ENCODE results near the gene RAB11FIP4. TPM values are rescaled to one million over a fixed set of nuclear protein-coding genes. Genes with fewer than 3 reads are reported as not detected.

RAB11FIP4 gene
- total RNA-seq, 2 donors from 2014 or later: 35.6 to 62.2 TPM

GRCh38 chr17:31385428-31386285 is 5.8 kb upstream of the RAB11FIP4 start:
- Histone ChIP-seq H3K9ac (ENCODE audit: extremely low read depth, low read length, poor library complexity, severe bottlenecking) (no peak overlapping the region), H3K27me3 (ENCODE audit: control insufficient read depth, insufficient read depth, low read length, poor library complexity, severe bottlenecking) (peaks cover 12% of the 10 kb centered on the region), H3K9me3 (ENCODE audit: control insufficient read depth, low read length) (no peaks in the 10 kb centered on the region), H3K4me1 (ENCODE audit: control insufficient read depth, insufficient read depth, low read length) (peaks cover 9% of the 10 kb centered on the region), H3K4me3 (ENCODE audit: low read length) (no peak overlapping the region), H3K27ac (ENCODE audit: low read depth, low read length) (no peak overlapping the region), H3K36me3 (ENCODE audit: control insufficient read depth, insufficient read depth, low read length) (peaks cover 7% of the 10 kb centered on the region)
- Mint-ChIP-seq H3K27me3 (ENCODE audit: insufficient read depth) (peaks cover 15% of the 10 kb centered on the region), H3K4me3 (no peak overlapping the region), H3K9me3 (no peaks in the 10 kb centered on the region), H3K36me3 (ENCODE audit: low read depth) (peaks cover 2% of the 10 kb centered on the region), H3K27ac (no peak overlapping the region), H3K4me1 (peaks cover 14% of the 10 kb centered on the region)
- no peak for TF ChIP-seq CTCF (conservative IDR thresholded peaks at IDR 0.05)
- 95 to 96% methylated on average over 5 to 7 of the region's 7 CpGs for WGBS, 2 experiments (ENCODE audit: insufficient coverage in 1 of 2, insufficient read length in 1 of 2)
- DNase-seq: no peak

GRCh38 chr17:31386542-31387075 is 4.9 kb upstream of the RAB11FIP4 start:
- H3K27me3 ChIP-seq (ENCODE audit: control insufficient read depth, insufficient read depth, low read length, poor library complexity, severe bottlenecking): peaks cover 17% of the 10 kb centered on the region
- no peaks in the 10 kb centered on the region for H3K9me3 ChIP-seq (ENCODE audit: control insufficient read depth, low read length)
- H3K9me3 Mint-ChIP-seq: no peaks in the 10 kb centered on the region
- H3K27ac ChIP-seq (ENCODE audit: low read depth, low read length): no peak overlapping the region
- H3K27me3 Mint-ChIP-seq (ENCODE audit: insufficient read depth): peaks cover 20% of the 10 kb centered on the region
- no peak for TF ChIP-seq CTCF (conservative IDR thresholded peaks at IDR 0.05)
- peaks cover 7% of the 10 kb centered on the region for H3K36me3 ChIP-seq (ENCODE audit: control insufficient read depth, insufficient read depth, low read length)
- no peak overlapping the region for H3K27ac Mint-ChIP-seq
- H3K4me1 ChIP-seq (ENCODE audit: control insufficient read depth, insufficient read depth, low read length): peaks cover 9% of the 10 kb centered on the region
- peaks cover 2% of the 10 kb centered on the region for H3K36me3 Mint-ChIP-seq (ENCODE audit: low read depth)
- H3K9ac ChIP-seq (ENCODE audit: extremely low read depth, low read length, poor library complexity, severe bottlenecking): no peak overlapping the region
- no peak overlapping the region for H3K4me3 ChIP-seq (ENCODE audit: low read length)
- DNase-seq: no peak
- no peak overlapping the region for H3K4me3 Mint-ChIP-seq
- peaks cover 14% of the 10 kb centered on the region for H3K4me1 Mint-ChIP-seq
- 85 to 100% methylated on average over 3 of the region's 3 CpGs for WGBS, 2 experiments (ENCODE audit: insufficient coverage in 1 of 2, insufficient read length in 1 of 2)

DNA sequence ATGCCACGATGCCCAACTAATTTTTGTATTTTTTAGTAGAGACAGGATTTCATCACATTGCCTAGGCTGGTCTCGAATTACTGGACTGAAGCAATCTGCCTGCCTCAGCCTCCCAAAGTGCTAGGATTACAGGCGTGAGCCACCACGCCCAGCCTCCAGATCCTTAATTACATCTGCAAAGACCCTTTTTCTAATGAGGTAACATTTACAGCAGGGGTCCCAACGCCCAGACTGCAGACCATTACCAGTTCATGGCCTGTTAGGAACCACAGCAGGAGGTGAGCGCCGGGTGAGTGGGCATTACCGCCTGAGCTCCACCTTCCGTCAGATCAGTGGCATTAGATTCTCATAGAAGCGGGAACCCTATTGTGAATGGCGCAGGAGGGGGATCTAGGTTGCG is 4.0 kb upstream of the RAB11FIP4 start:
- no peaks in the 10 kb centered on the region for H3K9me3 ChIP-seq (ENCODE audit: control insufficient read depth, low read length)
- no peak overlapping the region for H3K4me3 ChIP-seq (ENCODE audit: low read length)
- DNase-seq: no peak
- Mint-ChIP-seq H3K27ac (no peak overlapping the region), H3K9me3 (no peaks in the 10 kb centered on the region), H3K4me3 (no peak overlapping the region), H3K36me3 (ENCODE audit: low read depth) (no peaks in the 10 kb centered on the region), H3K27me3 (ENCODE audit: insufficient read depth) (peaks cover 24% of the 10 kb centered on the region), H3K4me1 (peaks cover 14% of the 10 kb centered on the region)
- H3K9ac ChIP-seq (ENCODE audit: extremely low read depth, low read length, poor library complexity, severe bottlenecking): no peak overlapping the region
- no peak overlapping the region for H3K27ac ChIP-seq (ENCODE audit: low read depth, low read length)
- H3K27me3 ChIP-seq (ENCODE audit: control insufficient read depth, insufficient read depth, low read length, poor library complexity, severe bottlenecking): peaks cover 24% of the 10 kb centered on the region
- H3K4me1 ChIP-seq (ENCODE audit: control insufficient read depth, insufficient read depth, low read length): peaks cover 9% of the 10 kb centered on the region
- TF ChIP-seq CTCF (conservative IDR thresholded peaks at IDR 0.05): no peak
- H3K36me3 ChIP-seq (ENCODE audit: control insufficient read depth, insufficient read depth, low read length): no peaks in the 10 kb centered on the region
- 90 to 93% methylated on average over 12 of the region's 12 CpGs for WGBS, 2 experiments (ENCODE audit: insufficient coverage in 1 of 2, insufficient read length in 1 of 2)

Data from endodermal cell (in vitro differentiated cells).